ENCODE measurements around the gene B3GALT6.

The B3GALT6 gene

GRCh38 chr1:1267488-1268283, 35.6 kb downstream of the B3GALT6 start:
- no peak for DNase-seq

- no peak for DNase-seq
Measured at GRCh38 chr1:1268284-1268682, 36.2 kb downstream of the B3GALT6 start.

- DNase-seq = no peak
Measured at GRCh38 chr1:1270813-1271212, 38.8 kb downstream of the B3GALT6 start.

- DNase-seq = peak; percentile 21
Measured at GRCh38 chr1:1272341-1273208, 40.5 kb downstream of the B3GALT6 start.

- DNase-seq = no peak
Measured at GRCh38 chr1:1273209-1273511, 41.1 kb downstream of the B3GALT6 start.

- peak; percentile 84 for DNase-seq
Measured at GRCh38 chr1:1273512-1274298, 41.7 kb downstream of the B3GALT6 start, which contains the start of gene UBE2J2. Gene UBE2J2, minus strand, starts transcription at chr1:1273854. Its CDS starts 5,862 bp downstream, at chr1:1267992.

GRCh38 chr1:1274299-1274930, 42.4 kb downstream of the B3GALT6 start:
- no peak for DNase-seq

GRCh38 chr1:1274931-1275431, 42.9 kb downstream of the B3GALT6 start:
- no peak for DNase-seq

- no peak for DNase-seq
Measured at GRCh38 chr1:1275836-1276235, 43.8 kb downstream of the B3GALT6 start.

- no peak for DNase-seq
Measured at GRCh38 chr1:1278620-1279019, 46.6 kb downstream of the B3GALT6 start.

GRCh38 chr1:1279028-1279427, 47.0 kb downstream of the B3GALT6 start:
- no peak for DNase-seq

- DNase-seq = no peak
Measured at GRCh38 chr1:1280782-1281481, 48.9 kb downstream of the B3GALT6 start.

GRCh38 chr1:1281533-1282321, 49.7 kb downstream of the B3GALT6 start:
- DNase-seq = no peak

GRCh38 chr1:1282998-1283397, 51.0 kb downstream of the B3GALT6 start:
- no peak for DNase-seq

- no peak for DNase-seq
Measured at GRCh38 chr1:1283821-1284220, 51.8 kb downstream of the B3GALT6 start.
